Epithelial cell of proximal tubule (primary cell): ENCODE measurements around the gene RNF186. TPM values are rescaled to one million over a fixed set of nuclear protein-coding genes. Genes with fewer than 3 reads are reported as not detected.

Experiments
- DNase-seq: peaks from one replicate; pipeline ENCODE4 v3.0.0-alpha.2; 2011; ENCODE audit warnings: low read depth
- H3K4me3 ChIP-seq: 2 replicates; pipeline ENCODE4 v1.5.1; 2011; ENCODE audit warnings: low read depth, mild to moderate bottlenecking, low read length
- CTCF ChIP-seq: conservative IDR thresholded peaks from 2 replicates; pipeline ENCODE4 v1.5.1; 2012; ENCODE audit warnings: low read depth, mild to moderate bottlenecking, low read length
- total RNA-seq: library from RNA; depleted of rRNA; stranded (reverse); fragments of >200 nt; gene quantifications from 2 replicates; pipeline ENCODE4 v1.2.3, GENCODE V29; 2015

Gene RNF186
- total RNA-seq, 1 donor from 2014 or later: not detected

DNA sequence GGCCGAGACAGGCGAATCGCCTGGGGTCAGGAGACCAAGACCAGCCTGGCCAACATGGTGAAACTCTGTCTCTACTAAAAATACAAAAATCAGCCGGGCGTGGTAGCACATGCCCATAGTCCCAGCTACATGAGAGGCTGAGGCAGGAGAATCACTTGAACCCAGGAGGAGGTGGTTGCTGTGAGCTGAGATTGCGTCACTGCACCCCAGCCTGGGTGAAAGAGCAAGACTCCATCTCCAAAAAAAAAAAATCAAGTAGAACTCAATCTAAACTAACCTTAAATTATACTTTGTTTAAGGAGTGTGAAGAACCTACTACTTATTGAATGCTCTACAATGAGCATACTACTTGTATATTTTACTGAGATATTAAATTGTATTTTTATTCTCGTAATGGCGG lies 30.5 kb upstream of the RNF186 start:
- TF ChIP-seq CTCF: no peak
- no peak for DNase-seq
- H3K4me3 ChIP-seq: no peak overlapping the region

GRCh38 chr1:19844731-19845495 lies 29.8 kb upstream of the RNF186 start:
- H3K4me3 ChIP-seq: no peak overlapping the region
- TF ChIP-seq CTCF: no peak
- DNase-seq: no peak

DNA sequence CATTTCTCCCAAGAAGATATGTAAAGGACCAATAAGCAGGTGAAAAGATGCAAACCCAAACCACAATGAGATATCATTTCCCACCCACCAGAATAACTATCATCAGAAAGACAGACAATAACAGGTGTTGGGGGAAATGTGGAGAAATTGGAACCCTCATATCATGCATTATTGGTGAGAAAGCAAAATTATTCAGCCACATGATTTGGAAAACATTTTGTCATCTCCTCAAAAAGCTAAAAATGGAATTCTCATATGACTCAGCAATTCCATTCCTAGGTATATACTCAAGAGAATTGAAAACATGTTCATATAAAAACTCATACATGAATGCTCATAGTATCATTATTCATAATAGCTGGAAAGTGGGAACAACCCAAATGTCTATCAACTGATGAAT lies 25.1 kb upstream of the RNF186 start:
- H3K4me3 ChIP-seq: no peak overlapping the region
- TF ChIP-seq CTCF: no peak
- DNase-seq: no peak

DNA sequence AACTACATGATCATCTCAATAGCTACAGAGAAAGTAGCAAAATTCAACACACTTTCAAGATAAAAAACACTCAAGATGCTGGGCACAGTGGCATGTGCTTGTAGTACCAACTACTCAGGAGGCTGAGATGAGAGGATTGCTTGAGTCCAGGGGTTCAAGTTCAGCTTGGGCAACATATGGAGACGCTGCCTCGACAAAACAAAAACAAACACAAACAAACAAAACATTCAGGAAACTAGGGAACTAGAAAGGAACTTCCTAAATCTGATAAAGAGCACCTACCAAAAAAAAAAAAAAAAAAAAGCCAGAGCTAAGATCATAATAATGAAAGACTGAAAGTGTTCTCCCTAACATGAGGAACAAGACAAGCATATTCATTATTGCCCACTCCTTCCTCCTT lies 22.8 kb upstream of the RNF186 start:
- no peak for DNase-seq
- no peak for TF ChIP-seq CTCF
- H3K4me3 ChIP-seq: no peak overlapping the region

DNA sequence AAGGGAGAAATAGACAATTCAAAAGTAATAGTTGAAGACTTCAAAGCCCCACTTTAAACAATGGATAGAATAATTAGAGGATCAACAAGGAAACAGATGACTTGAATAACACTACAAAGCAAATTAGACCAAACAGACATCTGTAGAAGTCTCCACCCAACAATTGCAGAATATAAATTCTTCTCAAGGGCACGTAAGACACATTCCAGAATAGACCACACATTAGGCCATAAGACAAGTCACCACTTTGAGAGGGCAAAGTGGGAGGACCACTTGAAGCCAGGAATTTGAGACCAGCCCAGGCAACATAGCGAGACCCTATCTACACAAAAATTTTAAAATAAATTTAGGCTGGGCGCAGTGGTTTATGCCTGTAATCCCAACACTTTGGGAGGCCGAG lies 20.5 kb upstream of the RNF186 start:
- no peak for DNase-seq
- TF ChIP-seq CTCF: no peak
- H3K4me3 ChIP-seq: no peak overlapping the region

DNA sequence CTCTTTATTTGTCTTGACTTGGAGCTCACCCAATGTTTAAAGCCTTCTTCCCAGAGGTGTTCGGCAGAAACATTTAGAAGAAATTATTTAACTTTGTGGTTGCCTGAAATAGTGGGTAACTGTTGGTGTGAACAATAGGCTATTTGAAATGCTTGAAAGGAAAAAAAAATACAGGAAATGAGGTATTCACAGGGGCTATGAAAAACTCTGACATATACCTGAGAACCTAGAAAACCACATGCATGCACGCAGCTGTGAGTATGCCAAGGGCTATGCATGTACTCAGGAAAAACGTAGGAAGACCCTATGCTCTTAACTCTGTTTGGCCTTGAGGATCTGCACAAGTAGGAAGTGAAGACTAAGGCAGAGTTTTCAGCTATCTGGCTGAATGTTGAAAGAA lies 16.4 kb upstream of the RNF186 start:
- H3K4me3 ChIP-seq: no peak overlapping the region
- TF ChIP-seq CTCF: no peak
- DNase-seq: no peak

GRCh38 chr1:19828546-19828945 lies 13.5 kb upstream of the RNF186 start:
- DNase-seq: no peak
- H3K4me3 ChIP-seq: no peak overlapping the region
- TF ChIP-seq CTCF: no peak
